ENCODE results near the gene USP2.

Gene USP2

GRCh38 chr11:119377112-119377901, 4.2 kb downstream of the USP2 start:
- no peak for DNase-seq (ENCODE audit: low read depth)
- TF ChIP-seq CTCF (IDR thresholded peaks at IDR 0.05; ENCODE audit: low read depth, low read length, missing control alignments): no peak
- H3K4me3 ChIP-seq (ENCODE audit: low read depth, low read length): no peak overlapping the region

GRCh38 chr11:119376197-119376847, 5.2 kb downstream of the USP2 start:
- no peak for TF ChIP-seq CTCF (IDR thresholded peaks at IDR 0.05; ENCODE audit: low read depth, low read length, missing control alignments)
- no peak overlapping the region for H3K4me3 ChIP-seq (ENCODE audit: low read depth, low read length)
- no peak for DNase-seq (ENCODE audit: low read depth)

GRCh38 chr11:119375337-119376196, 5.9 kb downstream of the USP2 start:
- TF ChIP-seq CTCF (IDR thresholded peaks at IDR 0.05; ENCODE audit: low read depth, low read length, missing control alignments): no peak
- no peak for DNase-seq (ENCODE audit: low read depth)
- no peak overlapping the region for H3K4me3 ChIP-seq (ENCODE audit: low read depth, low read length)

- TF ChIP-seq CTCF (IDR thresholded peaks at IDR 0.05; ENCODE audit: low read depth, low read length, missing control alignments): no peak
- H3K4me3 ChIP-seq (ENCODE audit: low read depth, low read length): no peak overlapping the region
- no peak for DNase-seq (ENCODE audit: low read depth)
These were observed 6.7 kb downstream of the USP2 start for GRCh38 chr11:119374632-119375336.

- TF ChIP-seq CTCF (IDR thresholded peaks at IDR 0.05; ENCODE audit: low read depth, low read length, missing control alignments): peak; percentile 84
- H3K4me3 ChIP-seq (ENCODE audit: low read depth, low read length): no peak overlapping the region
These were observed 7.4 kb downstream of the USP2 start for GRCh38 chr11:119373921-119374631.

More at GRCh38 chr11:119373921-119374631, 7.4 kb downstream of the USP2 start:
- DNase-seq (ENCODE audit: low read depth): no peak
